ENCODE results near the gene FOXD2. TPM values are rescaled to one million over a fixed set of nuclear protein-coding genes. Genes with fewer than 3 reads are reported as not detected.

The FOXD2 gene
- total and polyA plus RNA-seq, 7 donors: 0.04 to 0.13 (median 0.04) TPM

- no peaks in the 10 kb centered on the region for H3K9me3 ChIP-seq
- no peak overlapping the region for H3K4me3 ChIP-seq
- H3K36me3 ChIP-seq (ENCODE audit: insufficient read depth in 1 of 2, low read depth in 1 of 2): no peaks in the 10 kb centered on the region
- no peaks in the 10 kb centered on the region for H3K4me1 ChIP-seq
- peaks cover 0 to 13% (median 0%) of the 10 kb centered on the region in 3 donors for H3K27me3 ChIP-seq (ENCODE audit: insufficient read depth in 3 of 3, low read length in 2 of 3)
- intact Hi-C loops (cut with DNase I): no loop called here
- 84 to 86% (median 86%) methylated on average over 3 of the region's 3 CpGs for WGBS, 3 donors
- DNase-seq (no peak), ATAC-seq (no peak)
- TF ChIP-seq CTCF (IDR thresholded peaks at IDR 0.05): no peak
- H3K27ac ChIP-seq: no peak overlapping the region
Observed at GRCh38 chr1:47407481-47407880, 30.4 kb upstream of the FOXD2 start.

GRCh38 chr1:47409311-47410067, 28.4 kb upstream of the FOXD2 start:
- 38 to 42% (median 38%) methylated on average over 12 of the region's 12 CpGs for WGBS, 3 donors
- DNase-seq: no peak
- peaks cover 0 to 27% (median 0%) of the 10 kb centered on the region in 3 donors for H3K27me3 ChIP-seq (ENCODE audit: insufficient read depth in 3 of 3, low read length in 2 of 3)
- H3K9me3 ChIP-seq: no peaks in the 10 kb centered on the region
- ATAC-seq: peak in 2 of 4 donors; percentile 57 to 66
- H3K36me3 ChIP-seq (ENCODE audit: insufficient read depth in 1 of 2, low read depth in 1 of 2): no peaks in the 10 kb centered on the region
- H3K4me1 ChIP-seq: no peaks in the 10 kb centered on the region
- intact Hi-C loops (cut with DNase I): no loop called here
- no peak overlapping the region for H3K4me3 ChIP-seq
- no peak overlapping the region for H3K27ac ChIP-seq
- no peak for TF ChIP-seq CTCF (IDR thresholded peaks at IDR 0.05)

- DNase-seq (no peak), ATAC-seq (no peak)
- H3K27me3 ChIP-seq (ENCODE audit: insufficient read depth in 3 of 3, low read length in 2 of 3): peaks cover 0 to 27% (median 0%) of the 10 kb centered on the region in 3 donors
- H3K9me3 ChIP-seq: no peaks in the 10 kb centered on the region
- 57 to 77% (median 61%) methylated on average over 3 of the region's 3 CpGs for WGBS, 3 donors
- no peak for TF ChIP-seq CTCF (IDR thresholded peaks at IDR 0.05)
- H3K27ac ChIP-seq: no peak overlapping the region
- intact Hi-C loops (cut with DNase I): no loop called here
- H3K4me3 ChIP-seq: no peak overlapping the region
- H3K36me3 ChIP-seq (ENCODE audit: insufficient read depth in 1 of 2, low read depth in 1 of 2): no peaks in the 10 kb centered on the region
- H3K4me1 ChIP-seq: no peaks in the 10 kb centered on the region
Observed at GRCh38 chr1:47410068-47410455, 27.8 kb upstream of the FOXD2 start.

- no peak for ATAC-seq
Observed at GRCh38 chr1:47411436-47411835, 26.4 kb upstream of the FOXD2 start.

More at GRCh38 chr1:47411436-47411835, 26.4 kb upstream of the FOXD2 start:
- Histone ChIP-seq H3K36me3 (ENCODE audit: insufficient read depth in 1 of 2, low read depth in 1 of 2) (no peaks in the 10 kb centered on the region), H3K9me3 (no peaks in the 10 kb centered on the region), H3K4me1 (no peaks in the 10 kb centered on the region), H3K27ac (no peak overlapping the region), H3K4me3 (no peak overlapping the region), H3K27me3 (ENCODE audit: insufficient read depth in 3 of 3, low read length in 2 of 3) (peaks cover 0 to 29% (median 5%) of the 10 kb centered on the region in 3 donors)
- DNase-seq: no peak
- 46 to 62% (median 51%) methylated on average over 2 of the region's 2 CpGs for WGBS, 3 donors
- intact Hi-C loops (cut with DNase I): no loop called here
- TF ChIP-seq CTCF (IDR thresholded peaks at IDR 0.05): no peak

Data from psoas muscle (tissue), 8 donors.